GM18505 (cell line): Measurements from ENCODE around the gene CETP.
A peak's percentile ranks its signal among the peaks of the same experiment; 100 is the strongest.

ENCODE experiments used
- ATAC-seq: cut with Tn5 transposase; IDR thresholded peaks from one replicate; pipeline ENCODE4 v1.9.1; 2021; ENCODE audit not compliant: unreplicated experiment
- POLR2A ChIP-seq: IDR thresholded peaks from 4 replicates; pipeline ENCODE4 v1.6.1; 2011; ENCODE audit warnings: borderline replicate concordance; ENCODE audit not compliant: insufficient read depth, insufficient read length; ENCODE audit errors: extremely low read depth

The CETP gene, protein sequence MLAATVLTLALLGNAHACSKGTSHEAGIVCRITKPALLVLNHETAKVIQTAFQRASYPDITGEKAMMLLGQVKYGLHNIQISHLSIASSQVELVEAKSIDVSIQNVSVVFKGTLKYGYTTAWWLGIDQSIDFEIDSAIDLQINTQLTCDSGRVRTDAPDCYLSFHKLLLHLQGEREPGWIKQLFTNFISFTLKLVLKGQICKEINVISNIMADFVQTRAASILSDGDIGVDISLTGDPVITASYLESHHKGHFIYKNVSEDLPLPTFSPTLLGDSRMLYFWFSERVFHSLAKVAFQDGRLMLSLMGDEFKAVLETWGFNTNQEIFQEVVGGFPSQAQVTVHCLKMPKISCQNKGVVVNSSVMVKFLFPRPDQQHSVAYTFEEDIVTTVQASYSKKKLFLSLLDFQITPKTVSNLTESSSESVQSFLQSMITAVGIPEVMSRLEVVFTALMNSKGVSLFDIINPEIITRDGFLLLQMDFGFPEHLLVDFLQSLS

GRCh38 chr16:56961851-56962281, at the start of gene CETP:
CETP (plus strand) TSS chr16:56961950; CDS start chr16:56961980, 30 bp downstream.
- no peak for TF ChIP-seq POLR2A
- no peak for ATAC-seq

DNA sequence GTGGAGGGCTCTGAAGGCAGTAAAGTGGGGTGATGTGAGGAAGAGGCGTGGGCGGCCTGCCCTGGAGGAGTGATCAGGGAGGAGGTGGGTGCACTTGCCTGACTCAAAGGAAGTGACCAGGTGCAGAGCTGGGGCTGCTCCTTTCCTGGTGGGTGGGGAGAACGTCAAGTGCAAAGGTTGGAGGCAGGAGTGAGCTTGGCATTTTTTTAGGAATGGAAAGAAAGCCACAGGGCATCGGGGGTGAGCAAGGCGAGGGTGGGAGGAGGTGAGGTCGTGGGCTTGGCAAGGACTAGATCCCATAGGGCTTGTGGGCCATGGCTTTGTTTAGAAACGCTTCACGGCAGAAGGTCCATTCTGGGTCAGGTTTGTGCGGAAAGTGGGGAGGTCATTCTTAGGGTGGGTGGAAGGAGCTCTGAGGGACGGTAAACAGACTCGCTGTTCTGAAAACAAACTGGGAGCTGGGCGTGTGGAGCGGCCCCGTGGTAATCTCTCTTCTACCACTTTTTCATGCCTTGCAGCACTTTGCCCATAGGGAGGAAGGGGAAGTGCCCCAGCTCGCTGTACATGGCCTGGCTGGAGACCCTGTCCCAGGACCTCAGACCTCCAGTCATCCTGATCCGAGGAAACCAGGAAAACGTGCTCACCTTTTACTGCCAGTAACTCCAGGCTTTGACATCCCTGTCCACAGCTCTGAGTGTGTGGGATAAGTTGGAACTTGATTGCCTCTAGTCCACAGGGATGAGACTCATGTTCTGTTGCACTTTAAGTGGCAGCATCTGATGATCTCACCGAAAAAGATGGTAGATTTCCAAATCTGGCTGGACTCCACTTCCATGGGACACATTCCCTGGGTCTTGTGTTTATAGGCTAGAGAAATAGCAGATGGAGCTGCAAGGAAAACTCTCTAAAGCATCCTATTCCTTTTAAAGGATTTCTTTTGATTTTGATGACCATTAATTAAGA, 48.7 kb upstream of the CETP start:
- no peak for ATAC-seq
- no peak for TF ChIP-seq POLR2A

- TF ChIP-seq POLR2A, result no peak
These were observed 46.9 kb upstream of the CETP start for GRCh38 chr16:56914896-56915295.

GRCh38 chr16:56915336-56916119, 46.2 kb upstream of the CETP start:
- TF ChIP-seq POLR2A, result no peak
- no peak for ATAC-seq

More at GRCh38 chr16:56914896-56915295, 46.9 kb upstream of the CETP start:
- no peak for ATAC-seq

- peak; percentile 60 for ATAC-seq
- no peak for TF ChIP-seq POLR2A
These were observed 45.0 kb upstream of the CETP start for GRCh38 chr16:56916571-56917403.

DNA sequence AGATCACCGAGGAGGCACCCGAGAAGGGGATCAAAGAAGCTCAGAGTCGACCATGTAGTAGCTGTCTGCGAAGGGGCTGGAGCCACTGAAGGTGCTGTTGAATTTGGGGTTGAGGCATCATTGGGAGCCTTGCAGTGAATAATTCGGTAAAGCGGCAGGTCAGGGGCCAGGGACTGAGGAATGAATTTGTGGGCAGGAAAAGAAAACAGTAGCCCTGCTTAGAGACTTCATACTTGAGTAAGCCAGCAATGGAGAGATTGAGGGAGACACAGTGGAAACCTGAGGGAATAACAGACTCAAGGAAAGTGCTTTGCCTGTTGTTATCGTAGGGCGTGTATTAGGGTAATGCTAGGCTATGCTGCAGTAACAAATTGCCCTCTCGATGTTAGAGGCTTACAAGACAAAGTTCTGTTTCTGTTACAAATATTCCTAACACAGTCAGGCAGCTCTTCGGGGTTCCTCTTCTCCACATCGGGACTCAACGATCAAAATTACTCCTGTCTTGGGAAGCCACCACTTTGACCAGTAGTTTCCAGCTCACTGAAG, 43.2 kb upstream of the CETP start:
- TF ChIP-seq POLR2A, result no peak
- ATAC-seq, result no peak

- no peak for TF ChIP-seq POLR2A
- ATAC-seq, result no peak
These were observed 42.5 kb upstream of the CETP start for GRCh38 chr16:56919099-56919800.

DNA sequence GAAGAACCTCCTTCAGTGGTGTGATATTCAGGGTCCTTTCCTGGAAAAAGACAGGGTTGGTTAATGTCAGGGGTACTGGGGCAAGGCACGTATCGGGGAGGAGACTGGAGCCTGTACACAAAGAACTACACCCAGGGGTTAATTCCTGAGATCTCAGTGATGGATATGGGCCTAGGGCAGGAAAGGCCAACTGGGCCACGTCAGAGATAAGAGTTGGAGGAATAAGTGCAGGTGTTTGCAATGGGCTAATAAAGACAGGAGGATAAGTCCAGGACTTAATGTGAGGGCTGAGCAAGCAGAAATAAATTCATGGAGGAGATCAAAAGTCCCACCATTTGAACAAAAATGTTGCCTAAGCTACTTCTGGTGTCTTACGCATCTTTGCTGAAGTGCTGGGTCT, 40.2 kb upstream of the CETP start:
- ATAC-seq, result no peak
- no peak for TF ChIP-seq POLR2A

- TF ChIP-seq POLR2A, result no peak
- no peak for ATAC-seq
These were observed 38.2 kb upstream of the CETP start for GRCh38 chr16:56923481-56924091.

GRCh38 chr16:56927471-56927870, 34.3 kb upstream of the CETP start:
- no peak for TF ChIP-seq POLR2A
- ATAC-seq, result no peak

- TF ChIP-seq POLR2A, result no peak
These were observed 32.1 kb upstream of the CETP start for GRCh38 chr16:56929639-56930038.

More at GRCh38 chr16:56929639-56930038, 32.1 kb upstream of the CETP start:
- ATAC-seq, result no peak
